WI38 (cell line): Measurements from ENCODE around the gene PEX16.

Experiments
- H3K4me3 ChIP-seq: 2 replicates; pipeline ENCODE4 v1.5.1; 2011; ENCODE audit warnings: low read depth, mild to moderate bottlenecking, control low read depth, low read length
- TF ChIP-seq, protein P1 (sequence below): IDR thresholded peaks from 2 replicates; pipeline ENCODE4 v1.5.1; 2012; ENCODE audit warnings: low read depth, mild to moderate bottlenecking, control low read depth, low read length

The PEX16 gene

DNA sequence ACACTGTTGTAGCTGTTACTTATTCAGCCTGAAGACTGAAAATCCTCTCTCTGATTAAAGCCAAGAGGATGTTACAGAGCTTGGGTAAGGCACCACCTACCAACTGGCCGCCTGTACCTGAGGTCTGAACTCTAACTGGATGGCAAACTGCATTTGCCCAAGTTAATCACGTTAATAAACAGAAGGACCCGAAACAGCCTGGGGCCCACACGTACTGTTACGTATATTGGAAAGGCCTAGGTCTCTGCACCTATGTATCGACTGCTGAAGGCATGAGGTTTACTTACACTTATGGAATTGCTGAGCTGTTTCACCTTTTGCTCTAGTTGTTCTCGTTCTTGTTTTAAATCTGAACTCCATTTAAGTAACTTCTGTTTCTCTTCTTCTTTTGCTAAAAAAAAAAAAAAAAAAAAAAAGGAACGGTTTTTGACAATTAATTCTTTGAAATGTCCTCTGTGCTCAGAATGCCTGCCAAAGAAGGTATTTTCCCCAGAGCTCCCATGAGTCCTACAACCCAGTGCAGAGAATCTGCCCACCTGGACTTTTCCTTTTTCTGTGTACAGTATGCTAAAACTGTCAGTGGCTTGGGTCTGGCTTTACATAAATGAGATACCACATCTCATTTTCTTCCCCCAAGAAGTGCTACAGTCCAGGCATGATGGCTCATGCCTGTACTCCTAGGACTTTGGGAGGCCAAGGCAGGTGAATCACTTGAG, 17.8 kb upstream of the PEX16 start:
- TF ChIP-seq, protein P1, sequence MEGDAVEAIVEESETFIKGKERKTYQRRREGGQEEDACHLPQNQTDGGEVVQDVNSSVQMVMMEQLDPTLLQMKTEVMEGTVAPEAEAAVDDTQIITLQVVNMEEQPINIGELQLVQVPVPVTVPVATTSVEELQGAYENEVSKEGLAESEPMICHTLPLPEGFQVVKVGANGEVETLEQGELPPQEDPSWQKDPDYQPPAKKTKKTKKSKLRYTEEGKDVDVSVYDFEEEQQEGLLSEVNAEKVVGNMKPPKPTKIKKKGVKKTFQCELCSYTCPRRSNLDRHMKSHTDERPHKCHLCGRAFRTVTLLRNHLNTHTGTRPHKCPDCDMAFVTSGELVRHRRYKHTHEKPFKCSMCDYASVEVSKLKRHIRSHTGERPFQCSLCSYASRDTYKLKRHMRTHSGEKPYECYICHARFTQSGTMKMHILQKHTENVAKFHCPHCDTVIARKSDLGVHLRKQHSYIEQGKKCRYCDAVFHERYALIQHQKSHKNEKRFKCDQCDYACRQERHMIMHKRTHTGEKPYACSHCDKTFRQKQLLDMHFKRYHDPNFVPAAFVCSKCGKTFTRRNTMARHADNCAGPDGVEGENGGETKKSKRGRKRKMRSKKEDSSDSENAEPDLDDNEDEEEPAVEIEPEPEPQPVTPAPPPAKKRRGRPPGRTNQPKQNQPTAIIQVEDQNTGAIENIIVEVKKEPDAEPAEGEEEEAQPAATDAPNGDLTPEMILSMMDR: no peak
- no peak overlapping the region for H3K4me3 ChIP-seq

DNA sequence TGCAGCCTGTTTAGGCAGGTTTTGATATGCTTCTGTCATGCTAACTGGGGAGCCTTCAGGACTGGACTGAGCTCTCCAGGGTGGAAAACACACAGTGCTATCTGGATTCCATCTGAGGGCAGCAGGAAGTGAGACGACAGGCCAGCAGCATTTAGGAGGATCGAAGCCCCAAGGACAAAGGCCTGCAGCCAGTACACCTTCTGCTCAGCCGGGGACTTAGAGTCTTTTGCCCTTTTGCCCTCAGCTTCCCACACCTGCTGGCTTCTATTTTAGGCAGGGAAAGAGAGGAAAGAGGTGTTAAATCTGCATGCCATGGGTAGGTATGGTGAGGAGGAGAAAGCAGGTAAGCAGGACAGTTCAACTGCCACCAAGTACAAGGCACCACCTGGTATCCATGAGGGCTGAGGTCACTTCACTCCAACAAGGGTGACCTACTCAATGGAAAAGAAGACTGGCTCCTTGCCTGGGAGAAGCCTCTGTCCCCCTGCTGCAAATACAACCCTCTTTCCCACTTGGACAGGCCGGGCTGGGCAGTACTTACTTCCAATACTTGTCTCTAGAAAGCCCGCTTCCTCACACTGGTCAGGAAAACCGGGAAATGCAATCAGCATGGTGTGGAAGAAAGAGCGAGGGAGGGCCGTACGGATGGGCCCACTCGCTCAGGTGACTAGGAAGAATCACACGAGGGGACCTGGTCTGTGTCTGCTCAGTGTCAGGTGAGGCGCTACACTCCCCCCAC, 17.1 kb upstream of the PEX16 start:
- TF ChIP-seq, protein P1: no peak
- no peak overlapping the region for H3K4me3 ChIP-seq

DNA sequence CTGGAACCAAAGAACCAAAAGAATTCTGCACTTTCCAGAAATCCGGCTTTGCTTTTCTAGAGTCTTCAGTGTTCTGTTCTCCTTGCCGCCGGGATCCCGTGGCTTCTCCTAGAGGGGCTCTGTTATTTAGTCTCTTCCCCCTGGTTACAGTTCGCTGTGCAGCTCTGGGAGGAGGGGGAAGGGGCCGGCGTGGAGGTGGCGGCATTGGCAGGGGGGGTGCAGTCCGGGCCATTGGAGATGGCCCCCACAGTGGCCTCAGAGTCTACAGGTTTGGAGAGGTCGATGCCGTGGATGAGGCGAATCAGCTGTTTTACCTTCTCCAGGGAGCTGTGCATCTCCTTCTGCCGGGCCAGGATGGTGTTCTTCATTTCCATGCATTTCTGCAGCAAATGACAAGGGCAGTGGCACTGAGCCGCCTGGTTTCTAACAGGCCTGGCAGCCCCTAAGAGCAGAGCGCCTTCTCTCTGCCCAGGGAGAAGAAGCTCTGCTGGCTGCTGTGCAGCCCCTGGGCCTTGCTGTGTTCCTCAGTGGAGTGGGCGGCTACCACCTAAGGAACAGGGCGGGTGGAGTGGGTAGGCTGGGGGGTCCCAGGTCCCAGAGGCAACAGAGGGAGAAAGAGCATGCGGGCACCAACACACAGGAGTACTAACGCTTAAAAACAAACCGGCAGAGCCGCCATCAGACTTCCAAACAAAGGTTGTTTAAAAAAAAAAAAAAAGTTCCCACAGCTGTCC, 16.3 kb upstream of the PEX16 start:
- TF ChIP-seq, protein P1: no peak
- no peak overlapping the region for H3K4me3 ChIP-seq

DNA sequence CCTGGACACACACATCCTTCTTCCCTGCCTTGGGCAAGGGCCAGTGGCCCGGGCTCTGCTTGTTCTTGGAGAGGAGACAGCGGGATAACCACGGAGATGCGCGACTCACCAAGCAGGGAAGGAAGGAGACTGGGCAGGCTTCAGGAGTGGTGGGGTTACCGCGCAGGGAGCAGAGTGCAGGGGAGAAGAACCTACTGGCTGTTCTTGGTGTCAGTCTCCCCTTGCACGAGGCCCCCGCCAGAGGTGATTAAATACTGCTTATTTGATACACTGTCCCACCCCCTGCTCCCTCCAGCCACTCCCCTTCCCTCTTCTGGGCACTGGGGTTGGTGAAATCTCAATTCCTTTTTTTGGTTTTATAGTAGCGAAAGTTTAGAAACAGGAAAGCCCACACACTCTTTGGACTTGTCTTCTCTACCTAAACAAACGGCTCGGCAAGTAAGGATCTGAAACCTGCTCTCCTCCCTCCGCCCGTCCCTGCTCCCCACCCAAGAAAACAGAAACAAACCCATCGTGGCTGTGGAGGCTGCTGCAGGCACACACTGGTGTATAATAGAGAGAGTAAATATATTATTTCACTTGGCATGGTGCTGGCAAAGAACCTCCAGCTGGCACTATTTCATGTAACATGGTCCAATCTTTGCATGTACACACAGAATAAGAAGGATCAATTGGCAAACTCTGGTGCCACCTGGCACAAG, 15.6 kb upstream of the PEX16 start:
- no peak overlapping the region for H3K4me3 ChIP-seq
- TF ChIP-seq, protein P1: no peak

DNA sequence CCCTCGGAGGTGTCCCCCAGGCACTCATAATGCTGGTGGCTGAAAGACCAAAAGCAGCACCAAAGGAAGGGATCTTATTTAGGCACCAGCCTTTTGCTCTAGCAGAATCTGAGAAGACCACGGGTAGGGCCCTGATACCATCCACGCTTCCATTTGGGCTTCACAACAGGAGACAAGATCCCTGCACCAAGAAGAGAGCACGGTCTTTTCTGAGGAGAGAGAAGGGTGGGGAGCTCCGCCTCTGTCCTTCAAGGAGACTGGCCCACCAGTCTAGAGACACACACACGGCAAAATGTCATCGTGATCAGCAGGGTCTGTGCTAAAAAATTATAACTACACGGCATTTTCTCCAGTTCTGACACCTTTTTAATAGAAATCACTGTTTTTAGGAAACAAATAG, 14.5 kb upstream of the PEX16 start:
- TF ChIP-seq, protein P1: no peak
- H3K4me3 ChIP-seq: no peak overlapping the region

DNA sequence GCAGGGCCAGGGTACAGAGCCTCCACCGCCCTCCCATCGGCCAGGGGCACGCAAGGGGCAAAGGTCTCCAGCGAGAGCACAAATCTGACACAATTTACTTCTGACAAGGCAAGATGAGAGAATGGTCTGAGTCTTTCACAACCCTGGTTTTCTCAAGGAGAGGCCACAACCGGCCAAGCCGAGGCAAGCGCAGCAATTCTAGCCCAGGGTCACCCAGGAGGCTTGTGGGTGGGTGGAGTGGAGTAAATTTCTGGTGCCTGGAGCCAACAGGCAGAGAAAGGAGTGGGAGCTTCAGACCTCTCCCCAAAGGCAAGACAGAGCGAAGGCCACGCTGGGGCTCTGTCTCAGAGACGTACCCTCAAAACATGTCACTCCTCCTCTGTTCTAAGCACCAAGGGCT, 14.1 kb upstream of the PEX16 start:
- H3K4me3 ChIP-seq: no peak overlapping the region
- TF ChIP-seq, protein P1: no peak
